Neural cell (in vitro differentiated cells): Measurements from ENCODE around the gene PEX11A. TPM values are rescaled to one million over a fixed set of nuclear protein-coding genes. Genes with fewer than 3 reads are reported as not detected.

Source experiments
- H2AFZ ChIP-seq: fragments of 200-600, 300-800 bp; sonication (generic), shearing (Covaris generic); 2 replicates; pipeline ENCODE4 v1.6.0; 2014; ENCODE audit warnings: low read depth, mild to moderate bottlenecking, antibody characterized with exemption, low read length, moderate library complexity
- H3F3A ChIP-seq: fragments of 200-600 bp; shearing (Covaris generic); 2 replicates; pipeline ENCODE4 v1.6.1; 2016; ENCODE audit warnings: mild to moderate bottlenecking, moderate library complexity, mixed read lengths, antibody characterized with exemption, low read length; ENCODE audit not compliant: insufficient read depth, poor library complexity, severe bottlenecking
- H3K27ac ChIP-seq: fragments of 200-600, 300-800 bp; sonication (generic), shearing (Covaris generic); 2 replicates; pipeline ENCODE4 v1.5.1; 2014; ENCODE audit warnings: mild to moderate bottlenecking, low read length, moderate library complexity
- H3K27me3 ChIP-seq: fragments of 300-800, 200-600 bp; sonication (generic), shearing (Covaris generic); 2 replicates; pipeline ENCODE4 v1.6.0; 2014; ENCODE audit warnings: mild to moderate bottlenecking, low read depth, low read length, moderate library complexity; ENCODE audit not compliant: insufficient read depth
- H3K36me3 ChIP-seq: fragments of 300-800, 200-600 bp; sonication (generic), shearing (Covaris generic); 2 replicates; pipeline ENCODE4 v1.5.1; 2014; ENCODE audit warnings: mild to moderate bottlenecking, antibody characterized with exemption, low read length, moderate library complexity; ENCODE audit not compliant: insufficient read depth
- H3K4me2 ChIP-seq: fragments of 300-800, 200-600 bp; sonication (generic), shearing (Covaris generic); 2 replicates; pipeline ENCODE4 v1.6.0; 2014; ENCODE audit warnings: mild to moderate bottlenecking, low read length
- H3K4me3 ChIP-seq: fragments of 300-800, 200-600 bp; sonication (generic), shearing (Covaris generic); 2 replicates; pipeline ENCODE4 v1.5.1; 2014; ENCODE audit warnings: mild to moderate bottlenecking, low read length, moderate library complexity
- H3K79me2 ChIP-seq: fragments of 200-600 bp; shearing (Covaris generic); replicated peaks from 2 replicates; pipeline ENCODE4 v1.6.0; 2014; ENCODE audit warnings: mild to moderate bottlenecking, low read length, moderate library complexity; ENCODE audit not compliant: insufficient read depth
- H3K9ac ChIP-seq: fragments of 300-800, 200-600 bp; sonication (generic), shearing (Covaris generic); 2 replicates; pipeline ENCODE4 v1.6.1; 2016; ENCODE audit warnings: mild to moderate bottlenecking, low read length, mixed read lengths
- H3K9me2 ChIP-seq: fragments of 200-600 bp; shearing (Covaris generic); 2 replicates; pipeline ENCODE4 v1.6.1; 2016; ENCODE audit warnings: mild to moderate bottlenecking, low read length, mixed read lengths; ENCODE audit not compliant: insufficient read depth
- H3K9me3 ChIP-seq: fragments of 200-600, 300-800 bp; sonication (generic), shearing (Covaris generic); 2 replicates; pipeline ENCODE4 v1.6.1; 2016; ENCODE audit warnings: mild to moderate bottlenecking, mixed run types, low read length, moderate library complexity, mixed read lengths
- H4K20me1 ChIP-seq: fragments of 200-600 bp; shearing (Covaris generic); 2 replicates; pipeline ENCODE4 v1.6.1; 2016; ENCODE audit warnings: mild to moderate bottlenecking, mixed run types; ENCODE audit not compliant: insufficient read depth
- EP300 ChIP-seq: fragments of 450-650 bp; conservative IDR thresholded peaks from 2 replicates; pipeline ENCODE4 v1.6.1; 2014; ENCODE audit warnings: antibody characterized with exemption, mild to moderate bottlenecking, moderate library complexity; ENCODE audit not compliant: poor library complexity, severe bottlenecking
- EZH2 ChIP-seq: fragments of 200-600, 300-800 bp; shearing (Covaris generic), sonication (generic); IDR thresholded peaks from 2 replicates; pipeline ENCODE4 v1.6.1; 2014; ENCODE audit warnings: antibody characterized with exemption, low read length, borderline replicate concordance, mild to moderate bottlenecking; ENCODE audit not compliant: insufficient read depth, poor library complexity, severe bottlenecking
- MXI1 ChIP-seq: fragments of 450-650 bp; conservative IDR thresholded peaks from 2 replicates; pipeline ENCODE4 v1.6.1; 2014; ENCODE audit warnings: antibody characterized with exemption, mild to moderate bottlenecking; ENCODE audit not compliant: poor library complexity, severe bottlenecking
- POLR2AphosphoS5 ChIP-seq: IDR thresholded peaks from 2 replicates; pipeline ENCODE4 v1.6.1; 2012
- RAD21 ChIP-seq: fragments of 450-650 bp; conservative IDR thresholded peaks from 2 replicates; pipeline ENCODE4 v1.6.1; 2014; ENCODE audit warnings: antibody characterized with exemption, mild to moderate bottlenecking, moderate library complexity
- SMC3 ChIP-seq: fragments of 450-650 bp; conservative IDR thresholded peaks from 2 replicates; pipeline ENCODE4 v1.6.1; 2014; ENCODE audit warnings: antibody characterized with exemption, mild to moderate bottlenecking, moderate library complexity; ENCODE audit not compliant: poor library complexity
- TAF1 ChIP-seq: IDR thresholded peaks from 2 replicates; pipeline ENCODE4 v1.6.1; 2012; ENCODE audit warnings: low read depth
- polyA plus RNA-seq: library from polyadenylated mRNA; depleted of rRNA; stranded (reverse); fragments of >200 nt; gene quantifications from 2 replicates; pipeline ENCODE4 v1.2.3, GENCODE V29; 2014
- TF ChIP-seq, protein P1 (sequence below): fragments of 450-650 bp; IDR thresholded peaks from 2 replicates; pipeline ENCODE4 v1.5.1; 2014; ENCODE audit warnings: antibody characterized with exemption, mild to moderate bottlenecking, moderate library complexity; ENCODE audit not compliant: poor library complexity, severe bottlenecking
- TF ChIP-seq, protein P2 (sequence below): IDR thresholded peaks from 2 replicates; pipeline ENCODE4 v1.6.1; 2012; ENCODE audit warnings: borderline replicate concordance

The PEX11A gene
- polyA plus RNA-seq, 1 donor from 2014 or later = 13.6 TPM

GRCh38 chr15:89642106-89642505 lies 48.4 kb downstream of the PEX11A start:
- no peaks in the 10 kb centered on the region for H4K20me1 ChIP-seq
- H3K9ac ChIP-seq = no peak overlapping the region
- no peak overlapping the region for H3K27ac ChIP-seq
- no peaks in the 10 kb centered on the region for H3F3A ChIP-seq
- H3K79me2 ChIP-seq = no peaks in the 10 kb centered on the region
- H2AFZ ChIP-seq = no peak overlapping the region
- TF ChIP-seq, protein P1, sequence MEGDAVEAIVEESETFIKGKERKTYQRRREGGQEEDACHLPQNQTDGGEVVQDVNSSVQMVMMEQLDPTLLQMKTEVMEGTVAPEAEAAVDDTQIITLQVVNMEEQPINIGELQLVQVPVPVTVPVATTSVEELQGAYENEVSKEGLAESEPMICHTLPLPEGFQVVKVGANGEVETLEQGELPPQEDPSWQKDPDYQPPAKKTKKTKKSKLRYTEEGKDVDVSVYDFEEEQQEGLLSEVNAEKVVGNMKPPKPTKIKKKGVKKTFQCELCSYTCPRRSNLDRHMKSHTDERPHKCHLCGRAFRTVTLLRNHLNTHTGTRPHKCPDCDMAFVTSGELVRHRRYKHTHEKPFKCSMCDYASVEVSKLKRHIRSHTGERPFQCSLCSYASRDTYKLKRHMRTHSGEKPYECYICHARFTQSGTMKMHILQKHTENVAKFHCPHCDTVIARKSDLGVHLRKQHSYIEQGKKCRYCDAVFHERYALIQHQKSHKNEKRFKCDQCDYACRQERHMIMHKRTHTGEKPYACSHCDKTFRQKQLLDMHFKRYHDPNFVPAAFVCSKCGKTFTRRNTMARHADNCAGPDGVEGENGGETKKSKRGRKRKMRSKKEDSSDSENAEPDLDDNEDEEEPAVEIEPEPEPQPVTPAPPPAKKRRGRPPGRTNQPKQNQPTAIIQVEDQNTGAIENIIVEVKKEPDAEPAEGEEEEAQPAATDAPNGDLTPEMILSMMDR = no peak
- no peak for TF ChIP-seq SMC3
- no peak for TF ChIP-seq POLR2AphosphoS5
- H3K9me2 ChIP-seq = no peaks in the 10 kb centered on the region
- no peaks in the 10 kb centered on the region for H3K9me3 ChIP-seq
- H3K27me3 ChIP-seq = no peaks in the 10 kb centered on the region
- H3K36me3 ChIP-seq = no peaks in the 10 kb centered on the region
- H3K4me2 ChIP-seq = no peak overlapping the region
- H3K4me3 ChIP-seq = no peak overlapping the region

DNA sequence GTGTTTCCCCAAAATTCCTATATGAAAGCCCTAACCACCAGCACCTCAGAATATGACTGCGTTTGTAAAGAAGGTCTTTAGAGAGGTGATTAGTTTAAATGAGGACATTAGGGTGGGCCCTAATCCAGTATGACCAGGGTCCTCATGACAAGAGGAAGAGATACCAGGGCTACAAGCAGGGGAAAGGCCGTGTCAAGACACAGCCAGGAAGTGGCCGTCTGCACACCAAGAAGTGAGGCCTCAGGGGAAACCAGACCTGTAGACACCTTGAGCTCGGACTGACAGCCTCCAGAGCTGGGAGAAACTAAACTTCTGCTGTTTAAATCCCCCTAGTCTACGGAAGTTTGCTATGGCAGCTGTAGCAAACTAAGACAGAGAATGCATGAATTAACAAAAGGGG lies 49.5 kb downstream of the PEX11A start:
- no peaks in the 10 kb centered on the region for H3K27me3 ChIP-seq
- no peaks in the 10 kb centered on the region for H3K9me2 ChIP-seq
- H3F3A ChIP-seq = no peaks in the 10 kb centered on the region
- no peaks in the 10 kb centered on the region for H3K36me3 ChIP-seq
- no peak for TF ChIP-seq SMC3
- no peak for TF ChIP-seq POLR2AphosphoS5
- TF ChIP-seq EZH2 = no peak
- TF ChIP-seq MXI1 = no peak
- TF ChIP-seq RAD21 = no peak
- TF ChIP-seq EP300 = no peak
- TF ChIP-seq, protein P2, sequence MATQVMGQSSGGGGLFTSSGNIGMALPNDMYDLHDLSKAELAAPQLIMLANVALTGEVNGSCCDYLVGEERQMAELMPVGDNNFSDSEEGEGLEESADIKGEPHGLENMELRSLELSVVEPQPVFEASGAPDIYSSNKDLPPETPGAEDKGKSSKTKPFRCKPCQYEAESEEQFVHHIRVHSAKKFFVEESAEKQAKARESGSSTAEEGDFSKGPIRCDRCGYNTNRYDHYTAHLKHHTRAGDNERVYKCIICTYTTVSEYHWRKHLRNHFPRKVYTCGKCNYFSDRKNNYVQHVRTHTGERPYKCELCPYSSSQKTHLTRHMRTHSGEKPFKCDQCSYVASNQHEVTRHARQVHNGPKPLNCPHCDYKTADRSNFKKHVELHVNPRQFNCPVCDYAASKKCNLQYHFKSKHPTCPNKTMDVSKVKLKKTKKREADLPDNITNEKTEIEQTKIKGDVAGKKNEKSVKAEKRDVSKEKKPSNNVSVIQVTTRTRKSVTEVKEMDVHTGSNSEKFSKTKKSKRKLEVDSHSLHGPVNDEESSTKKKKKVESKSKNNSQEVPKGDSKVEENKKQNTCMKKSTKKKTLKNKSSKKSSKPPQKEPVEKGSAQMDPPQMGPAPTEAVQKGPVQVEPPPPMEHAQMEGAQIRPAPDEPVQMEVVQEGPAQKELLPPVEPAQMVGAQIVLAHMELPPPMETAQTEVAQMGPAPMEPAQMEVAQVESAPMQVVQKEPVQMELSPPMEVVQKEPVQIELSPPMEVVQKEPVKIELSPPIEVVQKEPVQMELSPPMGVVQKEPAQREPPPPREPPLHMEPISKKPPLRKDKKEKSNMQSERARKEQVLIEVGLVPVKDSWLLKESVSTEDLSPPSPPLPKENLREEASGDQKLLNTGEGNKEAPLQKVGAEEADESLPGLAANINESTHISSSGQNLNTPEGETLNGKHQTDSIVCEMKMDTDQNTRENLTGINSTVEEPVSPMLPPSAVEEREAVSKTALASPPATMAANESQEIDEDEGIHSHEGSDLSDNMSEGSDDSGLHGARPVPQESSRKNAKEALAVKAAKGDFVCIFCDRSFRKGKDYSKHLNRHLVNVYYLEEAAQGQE = no peak
- TF ChIP-seq, protein P1 = no peak
- no peak for TF ChIP-seq TAF1
- no peak overlapping the region for H3K9ac ChIP-seq
- H3K27ac ChIP-seq = no peak overlapping the region
- no peaks in the 10 kb centered on the region for H4K20me1 ChIP-seq
- H3K9me3 ChIP-seq = no peaks in the 10 kb centered on the region
- no peaks in the 10 kb centered on the region for H3K79me2 ChIP-seq
- H3K4me3 ChIP-seq = no peak overlapping the region
- H3K4me2 ChIP-seq = no peak overlapping the region
- H2AFZ ChIP-seq = no peak overlapping the region
